NCI-H128 (cell line): ENCODE measurements around the gene RECK.
"Not testable (repeated sequence)": the region's sequence is repeated elsewhere in the genome, so short reads cannot be mapped to it uniquely, and the experiment has no call there.

ENCODE experiments used
- DNase-seq: peaks from one replicate; lab custom pipeline; 2025; ENCODE audit not compliant: unreplicated experiment; lab: John Stamatoyannopoulos, UW

RECK gene

GRCh38 chr9:36036780-36037548, at the start of gene RECK:
TSS of gene RECK (plus strand) at chr9:36036913. CDS start at chr9:36036999, 86 bp downstream.
- peak; percentile 62 for DNase-seq

- no peak for DNase-seq
Observed at GRCh38 chr9:35990155-35990554, 46.6 kb upstream of the RECK start.

- not testable (repeated sequence) for DNase-seq
Observed at GRCh38 chr9:35993136-35993535, 43.6 kb upstream of the RECK start.

DNA sequence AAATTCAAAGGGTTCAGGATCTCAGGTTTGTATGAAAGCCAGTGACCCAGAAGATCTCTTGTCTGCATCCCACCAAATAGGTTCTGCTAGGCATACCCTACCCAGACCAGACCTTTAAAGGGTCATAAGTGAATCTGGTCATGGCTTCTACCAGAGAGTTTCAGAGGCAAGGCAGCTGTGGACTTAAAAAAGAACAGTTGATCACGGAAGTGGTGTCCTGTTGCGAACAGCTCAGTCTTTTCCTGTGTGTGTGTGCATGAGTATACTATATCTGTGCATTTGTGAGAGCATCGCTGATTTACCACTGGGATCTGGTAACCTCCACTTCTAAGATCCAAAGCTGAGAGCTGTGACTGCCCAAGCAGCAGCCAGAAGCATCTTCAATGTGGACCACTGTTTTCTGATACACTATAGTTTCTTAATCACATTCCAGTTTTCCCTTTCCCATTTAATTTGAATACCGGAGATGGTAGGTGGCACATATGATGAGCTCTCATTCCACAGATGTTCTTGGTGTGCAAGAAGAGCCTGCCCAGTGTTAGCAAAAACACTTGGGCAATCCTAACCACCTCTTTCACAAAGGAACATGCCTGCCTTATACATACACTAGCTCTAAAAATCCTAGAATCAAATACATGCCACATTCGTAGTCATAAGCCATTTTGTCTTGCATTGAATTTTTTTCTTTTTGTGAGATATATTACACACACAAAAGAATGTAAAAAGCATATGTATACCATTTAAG, 42.6 kb upstream of the RECK start:
- DNase-seq, result no peak

- DNase-seq, result no peak
Observed at GRCh38 chr9:35994959-35995358, 41.8 kb upstream of the RECK start.

GRCh38 chr9:35996358-35996970, 40.2 kb upstream of the RECK start:
- no peak for DNase-seq

DNA sequence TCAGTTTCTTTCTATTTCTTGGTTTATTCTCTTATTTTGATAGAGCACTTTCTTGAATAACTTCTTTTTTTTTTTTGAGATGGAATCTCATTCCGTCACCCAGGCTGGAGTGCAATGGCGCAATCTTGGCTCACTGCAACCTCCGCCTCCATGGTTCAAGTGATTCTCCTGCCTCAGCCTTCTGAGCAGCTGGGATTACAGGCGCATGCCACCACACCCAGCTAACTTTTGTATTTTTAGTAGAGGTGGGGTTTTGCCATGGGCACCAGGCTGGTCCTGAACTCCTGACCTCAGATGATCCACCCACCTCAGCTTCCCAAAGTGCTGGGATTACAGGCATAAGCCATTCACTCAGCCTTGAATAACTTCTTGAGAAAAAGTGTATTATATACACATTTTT, 39.7 kb upstream of the RECK start:
- not testable (repeated sequence) for DNase-seq

GRCh38 chr9:35998333-35998732, 38.4 kb upstream of the RECK start:
- no peak for DNase-seq

- DNase-seq, result no peak
Observed at GRCh38 chr9:36005891-36006290, 30.8 kb upstream of the RECK start.

- DNase-seq, result no peak
Observed at GRCh38 chr9:36006549-36007315, 30.0 kb upstream of the RECK start.

GRCh38 chr9:36007316-36007708, 29.4 kb upstream of the RECK start:
- DNase-seq, result no peak

DNA sequence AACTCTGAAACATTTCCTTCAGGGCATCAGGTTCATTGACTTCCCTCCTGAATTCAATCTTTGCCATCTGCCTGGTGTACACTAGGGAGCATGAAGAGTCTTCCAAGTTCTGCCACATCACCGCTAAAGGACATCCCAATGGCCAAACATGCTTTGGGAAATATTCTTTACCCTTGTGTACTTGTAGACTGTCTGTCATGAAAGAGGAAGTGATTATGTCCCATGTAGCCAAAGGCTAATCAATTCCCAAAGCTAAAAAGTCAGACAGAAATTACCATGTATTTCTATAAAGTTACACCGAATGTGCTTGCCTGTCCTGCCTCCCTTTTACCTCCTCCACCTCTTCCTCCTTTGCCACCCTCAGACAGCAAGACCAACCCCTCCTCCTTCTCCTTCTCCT, 28.9 kb upstream of the RECK start:
- DNase-seq, result no peak

- DNase-seq, result peak; percentile 53
Observed at GRCh38 chr9:36008774-36009300, 27.9 kb upstream of the RECK start.

DNA sequence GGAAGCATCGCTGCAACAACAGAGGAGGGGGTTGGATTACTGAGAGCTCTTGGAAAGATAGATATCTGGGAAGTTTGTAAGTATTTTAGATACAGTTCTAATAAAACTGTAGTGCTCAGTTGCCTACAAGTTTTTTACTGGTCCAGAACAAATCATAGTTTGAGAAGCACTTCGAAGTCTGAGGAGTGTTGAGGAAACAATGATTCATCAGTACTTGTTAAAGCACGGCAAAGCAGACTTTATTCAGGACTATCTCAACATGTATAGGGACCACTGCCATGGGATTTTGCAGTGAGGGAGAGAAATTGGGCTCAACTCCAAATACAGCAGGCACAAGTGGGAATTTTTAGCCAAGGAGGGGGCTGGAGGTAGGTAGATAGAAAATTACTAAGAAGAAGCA, 25.3 kb upstream of the RECK start:
- no peak for DNase-seq

GRCh38 chr9:36017278-36017677, 19.4 kb upstream of the RECK start:
- no peak for DNase-seq

DNA sequence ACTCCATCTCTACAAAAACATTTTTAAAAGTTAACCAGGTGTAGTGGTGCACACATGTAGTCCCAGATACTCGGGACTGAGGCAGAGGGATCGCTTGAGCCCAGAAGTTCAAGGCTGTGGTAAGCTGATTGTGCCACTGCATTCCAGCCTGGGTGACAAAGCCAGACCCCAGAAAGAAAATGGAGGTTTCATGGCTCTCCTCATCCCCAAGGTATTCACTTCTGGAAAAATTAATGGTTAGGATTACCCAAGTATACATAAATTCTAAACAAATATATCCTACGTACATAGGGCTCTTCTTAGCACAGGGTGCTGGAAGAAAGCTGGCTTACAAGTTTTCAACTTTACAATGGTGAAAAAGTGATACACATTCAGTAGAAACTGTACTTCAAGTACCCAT, 18.6 kb upstream of the RECK start:
- DNase-seq, result no peak

GRCh38 chr9:36018891-36019720, 17.6 kb upstream of the RECK start:
- no peak for DNase-seq

GRCh38 chr9:36021968-36022367, 14.7 kb upstream of the RECK start:
- no peak for DNase-seq

DNA sequence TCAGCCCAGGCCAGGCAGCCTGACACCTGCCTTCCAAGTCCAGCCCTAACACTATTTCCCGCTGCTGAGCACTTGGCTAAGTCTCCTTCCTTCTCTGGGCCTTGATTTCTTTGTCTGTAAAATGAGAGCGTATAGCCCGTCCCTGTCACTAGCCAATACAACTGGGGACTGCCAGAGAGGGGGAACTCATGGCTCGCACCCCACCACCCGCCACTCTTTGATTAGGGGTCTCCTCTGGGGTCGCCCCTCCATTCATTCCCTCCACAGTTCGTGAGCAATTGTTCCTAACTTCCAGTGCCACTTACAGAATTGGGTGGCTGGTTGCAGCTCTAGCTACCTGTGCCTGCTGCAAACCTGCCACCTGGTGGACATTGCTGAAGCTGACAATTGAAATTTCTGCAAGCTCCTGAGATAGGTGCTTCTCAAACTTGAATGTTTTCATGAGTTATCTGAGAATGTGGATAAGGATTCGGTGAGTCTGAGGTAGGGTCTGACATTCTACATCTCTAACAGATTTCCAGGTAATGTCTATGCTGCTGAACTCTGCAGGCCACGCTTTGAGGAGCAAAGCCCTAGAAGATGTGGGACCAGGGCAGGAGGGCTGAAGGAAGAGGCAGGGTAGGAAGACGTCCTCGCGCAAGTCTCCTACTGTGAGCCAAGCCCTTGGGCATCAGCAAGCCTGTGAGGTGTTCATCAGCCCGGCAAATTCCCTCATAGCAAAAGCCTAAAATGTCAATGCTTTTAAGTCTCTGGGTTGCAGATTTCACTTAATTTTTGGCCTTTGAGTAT, 13.3 kb upstream of the RECK start:
- DNase-seq, result peak; percentile 38
